WTC11 (cell line): ENCODE data around the gene CAAP1. TPM values are rescaled to one million over a fixed set of nuclear protein-coding genes. Genes with fewer than 3 reads are reported as not detected.

Source experiments
- ATAC-seq: fragments of 200-7000 bp; cut with Tn5 transposase; 2 replicates; pipeline ENCODE4 v1.10.0; 2021; ENCODE audit warnings: mild to moderate bottlenecking, moderate library complexity
- CTCF ChIA-PET: fragments of 300-600 bp; sonication (Branson Sonifier 250); formaldehyde crosslinking; loops from one replicate; lab custom pipeline; 2021; ENCODE audit warnings: antibody characterized with exemption; lab: Charles Lee
- POLR2A ChIA-PET: fragments of 350-600 bp; sonication (Branson Sonifier 250); formaldehyde crosslinking; loops from one replicate; lab custom pipeline; 2021; ENCODE audit warnings: antibody characterized with exemption; lab: Charles Lee
- DNase-seq: peaks from one replicate; pipeline ENCODE4 v3.0.0; 2021; ENCODE audit warnings: low spot score
- H3K27ac Mint-ChIP-seq: 2 replicates; pipeline ENCODE4 v1.8.0; 2021; ENCODE audit warnings: mixed read lengths
- H3K27me3 Mint-ChIP-seq: 2 replicates; pipeline ENCODE4 v1.8.0; 2021; ENCODE audit warnings: low read depth, mild to moderate bottlenecking, moderate library complexity, mixed read lengths
- H3K36me3 Mint-ChIP-seq: 2 replicates; pipeline ENCODE4 v1.8.0; 2021; ENCODE audit warnings: mixed read lengths
- H3K4me1 Mint-ChIP-seq: 2 replicates; pipeline ENCODE4 v1.8.0; 2022; ENCODE audit warnings: mixed read lengths
- H3K4me3 Mint-ChIP-seq: 2 replicates; pipeline ENCODE4 v1.8.0; 2021; ENCODE audit warnings: mild to moderate bottlenecking, moderate library complexity, mixed read lengths
- H3K9me3 Mint-ChIP-seq: 2 replicates; pipeline ENCODE4 v1.8.0; 2021; ENCODE audit warnings: mixed read lengths
- CREB1 ChIP-seq: sonication (generic); formaldehyde crosslinking; IDR thresholded peaks from 2 replicates; pipeline ENCODE4 v1.8.0; 2023; ENCODE audit warnings: mild to moderate bottlenecking, missing genetic modification reagents
- ESRRA ChIP-seq: sonication (generic); formaldehyde crosslinking; IDR thresholded peaks from 2 replicates; pipeline ENCODE4 v1.8.1; 2022; ENCODE audit warnings: mild to moderate bottlenecking, missing genetic modification reagents, borderline replicate concordance
- ETV6 ChIP-seq: sonication (generic); formaldehyde crosslinking; IDR thresholded peaks from 2 replicates; pipeline ENCODE4 v1.8.1; 2022; ENCODE audit warnings: mild to moderate bottlenecking, missing genetic modification reagents
- FOXJ3 ChIP-seq: sonication (generic); formaldehyde crosslinking; IDR thresholded peaks from 2 replicates; pipeline ENCODE4 v1.9.0; 2021; ENCODE audit warnings: missing genetic modification reagents, mild to moderate bottlenecking, borderline replicate concordance
- GABPB1 ChIP-seq: sonication (generic); formaldehyde crosslinking; IDR thresholded peaks from 2 replicates; pipeline ENCODE4 v1.8.1; 2023; ENCODE audit warnings: mild to moderate bottlenecking, missing genetic modification reagents
- IRF2 ChIP-seq: sonication (generic); formaldehyde crosslinking; IDR thresholded peaks from 2 replicates; pipeline ENCODE4 v1.8.0; 2022; ENCODE audit warnings: low read depth, missing genetic modification reagents, borderline replicate concordance
- MYBL2 ChIP-seq: sonication (generic); formaldehyde crosslinking; IDR thresholded peaks from 2 replicates; pipeline ENCODE4 v1.8.1; 2023; ENCODE audit warnings: mild to moderate bottlenecking, moderate library complexity, missing genetic modification reagents
- NFE2L1 ChIP-seq: sonication (generic); formaldehyde crosslinking; IDR thresholded peaks from 2 replicates; pipeline ENCODE4 v1.8.1; 2023; ENCODE audit warnings: missing genetic modification reagents
- RORB ChIP-seq: fragments of 250-450 bp; sonication (Bioruptor Pico); IDR thresholded peaks from 2 replicates; pipeline ENCODE4 v1.9.0; 2021; ENCODE audit warnings: mild to moderate bottlenecking
- TEAD4 ChIP-seq: sonication (generic); formaldehyde crosslinking; IDR thresholded peaks from 2 replicates; pipeline ENCODE4 v1.8.0; 2022; ENCODE audit warnings: mild to moderate bottlenecking, missing genetic modification reagents
- ZNF671 ChIP-seq: fragments of 250-450 bp; sonication (Bioruptor Pico); IDR thresholded peaks from 2 replicates; pipeline ENCODE4 v1.8.0; 2021; ENCODE audit warnings: mild to moderate bottlenecking
- total RNA-seq: library from RNA; stranded (reverse); gene quantifications from 3 replicates; pipeline ENCODE4 v1.2.3, GENCODE V29; 2021
- TF ChIP-seq, protein P1 (sequence below): fragments of 250-450 bp; sonication (Bioruptor Pico); IDR thresholded peaks from 2 replicates; pipeline ENCODE4 v1.9.0; 2021; ENCODE audit warnings: mild to moderate bottlenecking
- TF ChIP-seq, protein P2 (sequence below): sonication (generic); formaldehyde crosslinking; IDR thresholded peaks from 2 replicates; pipeline ENCODE4 v1.8.1; 2023; ENCODE audit warnings: mild to moderate bottlenecking, missing genetic modification reagents
- TF ChIP-seq, protein P3 (sequence below): sonication (generic); formaldehyde crosslinking; IDR thresholded peaks from 2 replicates; pipeline ENCODE4 v1.8.1; 2023; ENCODE audit warnings: mild to moderate bottlenecking, missing genetic modification reagents
- TF ChIP-seq, protein P4 (sequence below): sonication (generic); formaldehyde crosslinking; IDR thresholded peaks from 2 replicates; pipeline ENCODE4 v1.8.0; 2022; ENCODE audit warnings: mild to moderate bottlenecking, missing genetic modification reagents
- TF ChIP-seq, protein P5 (sequence below): sonication (generic); formaldehyde crosslinking; IDR thresholded peaks from 2 replicates; pipeline ENCODE4 v1.8.1; 2023; ENCODE audit warnings: mild to moderate bottlenecking, missing genetic modification reagents, moderate library complexity
- TF ChIP-seq, protein P6 (sequence below): sonication (generic); formaldehyde crosslinking; IDR thresholded peaks from 2 replicates; pipeline ENCODE4 v1.8.1; 2022; ENCODE audit warnings: mild to moderate bottlenecking, missing genetic modification reagents, moderate library complexity, borderline replicate concordance
- TF ChIP-seq, protein P7 (sequence below): sonication (generic); formaldehyde crosslinking; IDR thresholded peaks from 2 replicates; pipeline ENCODE4 v1.8.1; 2022; ENCODE audit warnings: low read depth, missing genetic modification reagents, borderline replicate concordance
- TF ChIP-seq, protein P8 (sequence below): fragments of 250-450 bp; sonication (Bioruptor Pico); IDR thresholded peaks from 2 replicates; pipeline ENCODE4 v1.9.0; 2021; ENCODE audit warnings: mild to moderate bottlenecking
- TF ChIP-seq, protein P9 (sequence below): sonication (generic); formaldehyde crosslinking; IDR thresholded peaks from 2 replicates; pipeline ENCODE4 v1.8.1; 2022; ENCODE audit warnings: mild to moderate bottlenecking, moderate library complexity, missing genetic modification reagents

CAAP1 gene
- total RNA-seq, 1 experiment from 2014 or later, result 45.4 TPM

DNA sequence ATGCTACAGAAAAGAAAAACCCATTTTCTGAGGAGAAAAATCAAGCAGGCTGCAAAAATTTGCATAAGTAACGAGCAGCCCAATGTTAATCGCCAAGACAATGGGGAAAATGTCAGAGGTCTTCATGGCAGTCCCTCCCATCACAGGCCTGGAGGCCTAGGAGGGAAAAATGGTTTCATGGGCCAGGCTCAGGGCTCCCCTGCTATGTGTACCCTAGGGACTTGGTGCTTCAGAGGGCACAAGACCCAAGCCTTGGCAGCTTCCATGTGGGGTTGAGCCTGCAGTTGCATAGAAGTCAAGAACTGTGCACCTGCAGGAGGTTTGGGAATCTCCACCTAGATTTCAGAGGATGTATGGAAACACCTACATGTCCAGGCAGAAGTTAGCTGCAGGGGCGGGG, 10.4 kb downstream of the CAAP1 start:
- Mint-ChIP-seq H3K36me3 (peaks cover 90% of the 10 kb centered on the region), H3K4me3 (no peak overlapping the region), H3K9me3 (peaks cover 33% of the 10 kb centered on the region), H3K27me3 (no peaks in the 10 kb centered on the region), H3K27ac (no peak overlapping the region), H3K4me1 (no peaks in the 10 kb centered on the region)
- POLR2A ChIA-PET, result no interaction called here
- no peak for DNase-seq
- CTCF ChIA-PET, result no interaction called here
- TF ChIP-seq TEAD4 (CRISPR knock-in tag), result no peak
- no peak for TF ChIP-seq MYBL2
- TF ChIP-seq, protein P1, sequence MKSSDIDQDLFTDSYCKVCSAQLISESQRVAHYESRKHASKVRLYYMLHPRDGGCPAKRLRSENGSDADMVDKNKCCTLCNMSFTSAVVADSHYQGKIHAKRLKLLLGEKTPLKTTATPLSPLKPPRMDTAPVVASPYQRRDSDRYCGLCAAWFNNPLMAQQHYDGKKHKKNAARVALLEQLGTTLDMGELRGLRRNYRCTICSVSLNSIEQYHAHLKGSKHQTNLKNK (CRISPR knock-in tag), result no peak
- TF ChIP-seq ESRRA (CRISPR knock-in tag), result no peak
- TF ChIP-seq, protein P2, sequence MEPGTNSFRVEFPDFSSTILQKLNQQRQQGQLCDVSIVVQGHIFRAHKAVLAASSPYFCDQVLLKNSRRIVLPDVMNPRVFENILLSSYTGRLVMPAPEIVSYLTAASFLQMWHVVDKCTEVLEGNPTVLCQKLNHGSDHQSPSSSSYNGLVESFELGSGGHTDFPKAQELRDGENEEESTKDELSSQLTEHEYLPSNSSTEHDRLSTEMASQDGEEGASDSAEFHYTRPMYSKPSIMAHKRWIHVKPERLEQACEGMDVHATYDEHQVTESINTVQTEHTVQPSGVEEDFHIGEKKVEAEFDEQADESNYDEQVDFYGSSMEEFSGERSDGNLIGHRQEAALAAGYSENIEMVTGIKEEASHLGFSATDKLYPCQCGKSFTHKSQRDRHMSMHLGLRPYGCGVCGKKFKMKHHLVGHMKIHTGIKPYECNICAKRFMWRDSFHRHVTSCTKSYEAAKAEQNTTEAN (CRISPR knock-in tag), result no peak
- TF ChIP-seq IRF2 (CRISPR knock-in tag), result no peak
- no peak for TF ChIP-seq ETV6 (CRISPR knock-in tag)
- TF ChIP-seq, protein P3, sequence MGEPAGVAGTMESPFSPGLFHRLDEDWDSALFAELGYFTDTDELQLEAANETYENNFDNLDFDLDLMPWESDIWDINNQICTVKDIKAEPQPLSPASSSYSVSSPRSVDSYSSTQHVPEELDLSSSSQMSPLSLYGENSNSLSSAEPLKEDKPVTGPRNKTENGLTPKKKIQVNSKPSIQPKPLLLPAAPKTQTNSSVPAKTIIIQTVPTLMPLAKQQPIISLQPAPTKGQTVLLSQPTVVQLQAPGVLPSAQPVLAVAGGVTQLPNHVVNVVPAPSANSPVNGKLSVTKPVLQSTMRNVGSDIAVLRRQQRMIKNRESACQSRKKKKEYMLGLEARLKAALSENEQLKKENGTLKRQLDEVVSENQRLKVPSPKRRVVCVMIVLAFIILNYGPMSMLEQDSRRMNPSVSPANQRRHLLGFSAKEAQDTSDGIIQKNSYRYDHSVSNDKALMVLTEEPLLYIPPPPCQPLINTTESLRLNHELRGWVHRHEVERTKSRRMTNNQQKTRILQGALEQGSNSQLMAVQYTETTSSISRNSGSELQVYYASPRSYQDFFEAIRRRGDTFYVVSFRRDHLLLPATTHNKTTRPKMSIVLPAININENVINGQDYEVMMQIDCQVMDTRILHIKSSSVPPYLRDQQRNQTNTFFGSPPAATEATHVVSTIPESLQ (CRISPR knock-in tag), result no peak
- no peak for TF ChIP-seq FOXJ3
- no peak for TF ChIP-seq CREB1 (CRISPR knock-in tag)
- no peak for ATAC-seq

DNA sequence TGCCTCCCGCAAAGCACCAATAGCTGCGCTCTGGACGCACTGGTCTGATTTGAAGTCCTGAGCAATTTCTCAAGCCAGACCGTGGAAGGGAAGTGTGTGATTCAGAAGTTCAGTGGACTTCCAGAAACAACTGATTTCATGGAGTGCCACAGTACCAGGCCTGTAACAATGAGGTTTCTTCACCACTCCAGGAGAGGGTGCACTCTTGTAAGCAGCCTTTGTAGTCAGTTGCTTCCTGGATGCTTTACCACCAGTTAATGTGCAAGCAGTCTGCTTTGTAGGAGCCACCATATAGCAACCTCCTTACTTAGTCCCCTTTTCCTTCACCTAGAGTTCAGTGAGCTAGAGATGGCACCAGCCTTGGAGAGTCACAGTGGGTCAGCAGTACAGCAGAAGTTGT, 12.3 kb downstream of the CAAP1 start:
- TF ChIP-seq IRF2 (CRISPR knock-in tag) (no peak), GABPB1 (CRISPR knock-in tag) (no peak), RORB (CRISPR knock-in tag) (no peak), ZNF671 (CRISPR knock-in tag) (no peak), NFE2L1 (CRISPR knock-in tag) (no peak)
- TF ChIP-seq, protein P4, sequence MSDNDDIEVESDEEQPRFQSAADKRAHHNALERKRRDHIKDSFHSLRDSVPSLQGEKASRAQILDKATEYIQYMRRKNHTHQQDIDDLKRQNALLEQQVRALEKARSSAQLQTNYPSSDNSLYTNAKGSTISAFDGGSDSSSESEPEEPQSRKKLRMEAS (CRISPR knock-in tag), result no peak
- TF ChIP-seq, protein P5, sequence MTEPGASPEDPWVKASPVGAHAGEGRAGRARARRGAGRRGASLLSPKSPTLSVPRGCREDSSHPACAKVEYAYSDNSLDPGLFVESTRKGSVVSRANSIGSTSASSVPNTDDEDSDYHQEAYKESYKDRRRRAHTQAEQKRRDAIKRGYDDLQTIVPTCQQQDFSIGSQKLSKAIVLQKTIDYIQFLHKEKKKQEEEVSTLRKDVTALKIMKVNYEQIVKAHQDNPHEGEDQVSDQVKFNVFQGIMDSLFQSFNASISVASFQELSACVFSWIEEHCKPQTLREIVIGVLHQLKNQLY (CRISPR knock-in tag), result no peak
- TF ChIP-seq, protein P6, sequence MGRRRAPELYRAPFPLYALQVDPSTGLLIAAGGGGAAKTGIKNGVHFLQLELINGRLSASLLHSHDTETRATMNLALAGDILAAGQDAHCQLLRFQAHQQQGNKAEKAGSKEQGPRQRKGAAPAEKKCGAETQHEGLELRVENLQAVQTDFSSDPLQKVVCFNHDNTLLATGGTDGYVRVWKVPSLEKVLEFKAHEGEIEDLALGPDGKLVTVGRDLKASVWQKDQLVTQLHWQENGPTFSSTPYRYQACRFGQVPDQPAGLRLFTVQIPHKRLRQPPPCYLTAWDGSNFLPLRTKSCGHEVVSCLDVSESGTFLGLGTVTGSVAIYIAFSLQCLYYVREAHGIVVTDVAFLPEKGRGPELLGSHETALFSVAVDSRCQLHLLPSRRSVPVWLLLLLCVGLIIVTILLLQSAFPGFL, result no peak
- TF ChIP-seq, protein P7, sequence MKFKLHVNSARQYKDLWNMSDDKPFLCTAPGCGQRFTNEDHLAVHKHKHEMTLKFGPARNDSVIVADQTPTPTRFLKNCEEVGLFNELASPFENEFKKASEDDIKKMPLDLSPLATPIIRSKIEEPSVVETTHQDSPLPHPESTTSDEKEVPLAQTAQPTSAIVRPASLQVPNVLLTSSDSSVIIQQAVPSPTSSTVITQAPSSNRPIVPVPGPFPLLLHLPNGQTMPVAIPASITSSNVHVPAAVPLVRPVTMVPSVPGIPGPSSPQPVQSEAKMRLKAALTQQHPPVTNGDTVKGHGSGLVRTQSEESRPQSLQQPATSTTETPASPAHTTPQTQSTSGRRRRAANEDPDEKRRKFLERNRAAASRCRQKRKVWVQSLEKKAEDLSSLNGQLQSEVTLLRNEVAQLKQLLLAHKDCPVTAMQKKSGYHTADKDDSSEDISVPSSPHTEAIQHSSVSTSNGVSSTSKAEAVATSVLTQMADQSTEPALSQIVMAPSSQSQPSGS (CRISPR knock-in tag), result no peak
- TF ChIP-seq, protein P8, sequence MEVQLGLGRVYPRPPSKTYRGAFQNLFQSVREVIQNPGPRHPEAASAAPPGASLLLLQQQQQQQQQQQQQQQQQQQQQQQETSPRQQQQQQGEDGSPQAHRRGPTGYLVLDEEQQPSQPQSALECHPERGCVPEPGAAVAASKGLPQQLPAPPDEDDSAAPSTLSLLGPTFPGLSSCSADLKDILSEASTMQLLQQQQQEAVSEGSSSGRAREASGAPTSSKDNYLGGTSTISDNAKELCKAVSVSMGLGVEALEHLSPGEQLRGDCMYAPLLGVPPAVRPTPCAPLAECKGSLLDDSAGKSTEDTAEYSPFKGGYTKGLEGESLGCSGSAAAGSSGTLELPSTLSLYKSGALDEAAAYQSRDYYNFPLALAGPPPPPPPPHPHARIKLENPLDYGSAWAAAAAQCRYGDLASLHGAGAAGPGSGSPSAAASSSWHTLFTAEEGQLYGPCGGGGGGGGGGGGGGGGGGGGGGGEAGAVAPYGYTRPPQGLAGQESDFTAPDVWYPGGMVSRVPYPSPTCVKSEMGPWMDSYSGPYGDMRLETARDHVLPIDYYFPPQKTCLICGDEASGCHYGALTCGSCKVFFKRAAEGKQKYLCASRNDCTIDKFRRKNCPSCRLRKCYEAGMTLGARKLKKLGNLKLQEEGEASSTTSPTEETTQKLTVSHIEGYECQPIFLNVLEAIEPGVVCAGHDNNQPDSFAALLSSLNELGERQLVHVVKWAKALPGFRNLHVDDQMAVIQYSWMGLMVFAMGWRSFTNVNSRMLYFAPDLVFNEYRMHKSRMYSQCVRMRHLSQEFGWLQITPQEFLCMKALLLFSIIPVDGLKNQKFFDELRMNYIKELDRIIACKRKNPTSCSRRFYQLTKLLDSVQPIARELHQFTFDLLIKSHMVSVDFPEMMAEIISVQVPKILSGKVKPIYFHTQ (CRISPR knock-in tag), result no peak
- TF ChIP-seq, protein P9, sequence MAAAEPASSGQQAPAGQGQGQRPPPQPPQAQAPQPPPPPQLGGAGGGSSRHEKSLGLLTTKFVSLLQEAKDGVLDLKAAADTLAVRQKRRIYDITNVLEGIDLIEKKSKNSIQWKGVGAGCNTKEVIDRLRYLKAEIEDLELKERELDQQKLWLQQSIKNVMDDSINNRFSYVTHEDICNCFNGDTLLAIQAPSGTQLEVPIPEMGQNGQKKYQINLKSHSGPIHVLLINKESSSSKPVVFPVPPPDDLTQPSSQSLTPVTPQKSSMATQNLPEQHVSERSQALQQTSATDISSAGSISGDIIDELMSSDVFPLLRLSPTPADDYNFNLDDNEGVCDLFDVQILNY, result no peak
- Mint-ChIP-seq H3K4me3 (no peak overlapping the region), H3K27me3 (no peaks in the 10 kb centered on the region), H3K27ac (no peak overlapping the region), H3K9me3 (peaks cover 33% of the 10 kb centered on the region), H3K4me1 (no peaks in the 10 kb centered on the region), H3K36me3 (peaks cover 82% of the 10 kb centered on the region)
- ChIA-PET CTCF (no interaction called here), POLR2A (no interaction called here)
- DNase-seq (no peak), ATAC-seq (no peak)
